ENCODE measurements around the gene SPRR1A. TPM values are rescaled to one million over a fixed set of nuclear protein-coding genes. Genes with fewer than 3 reads are reported as not detected.
"Not testable (repeated sequence)": the region's sequence is repeated elsewhere in the genome, so short reads cannot be mapped to it uniquely, and the experiment has no call there.

SPRR1A gene
- total RNA-seq, 2 donors from 2014 or later = not detected

- no peak for TF ChIP-seq CTCF (IDR thresholded peaks at IDR 0.05)
- H3K9me3 ChIP-seq = no peaks in the 10 kb centered on the region
- H3K4me3 ChIP-seq = no peak within 1 kb of the TSS
- H3K4me1 ChIP-seq = no peaks in the 10 kb centered on the region
- H3K9ac ChIP-seq (ENCODE audit: low read depth in 2 of 2, low read length in 2 of 2) = no peak within 1 kb of the TSS
- no peak for DNase-seq
- H3K36me3 ChIP-seq = no peaks in the 10 kb centered on the region
- intact Hi-C loops (cut with DNase I) = no loop called here
- no peaks in the 10 kb centered on the region for H3K27me3 ChIP-seq
- H3K27ac ChIP-seq = no peak within 1 kb of the TSS
Observed at GRCh38 chr1:153001382-153001781, 17.5 kb downstream of the SPRR1A start, which contains the start of gene SPRR3. TSS of gene SPRR3 (plus strand) at chr1:153001749. CDS start at chr1:153003021, 1,272 bp downstream.

DNA sequence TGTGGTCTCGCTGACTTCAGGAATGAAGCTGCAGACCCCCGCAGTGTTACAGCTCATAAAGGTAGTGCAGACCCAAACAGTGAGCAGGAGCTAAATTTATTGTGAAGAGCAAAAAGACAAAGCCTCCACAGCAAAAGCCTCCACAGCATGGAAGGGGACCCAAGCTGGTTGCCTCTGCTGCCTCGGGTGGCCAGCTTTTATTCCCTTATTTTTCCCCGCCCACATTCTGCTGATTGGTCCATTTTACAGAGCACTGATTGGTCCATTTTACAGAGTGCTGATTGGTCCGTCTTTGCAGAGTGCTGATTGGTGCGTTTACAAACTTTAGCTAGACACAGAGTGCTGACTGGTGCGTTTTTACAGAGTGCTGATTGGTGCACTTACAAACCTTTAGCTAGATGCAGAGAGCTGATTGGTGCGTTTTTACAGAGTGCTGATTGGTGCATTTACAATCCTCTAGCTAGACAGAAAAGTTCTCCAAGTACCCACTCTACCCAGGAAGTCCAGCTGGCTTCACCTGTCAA, 27.4 kb downstream of the SPRR1A start:
- DNase-seq = not testable (repeated sequence)

DNA sequence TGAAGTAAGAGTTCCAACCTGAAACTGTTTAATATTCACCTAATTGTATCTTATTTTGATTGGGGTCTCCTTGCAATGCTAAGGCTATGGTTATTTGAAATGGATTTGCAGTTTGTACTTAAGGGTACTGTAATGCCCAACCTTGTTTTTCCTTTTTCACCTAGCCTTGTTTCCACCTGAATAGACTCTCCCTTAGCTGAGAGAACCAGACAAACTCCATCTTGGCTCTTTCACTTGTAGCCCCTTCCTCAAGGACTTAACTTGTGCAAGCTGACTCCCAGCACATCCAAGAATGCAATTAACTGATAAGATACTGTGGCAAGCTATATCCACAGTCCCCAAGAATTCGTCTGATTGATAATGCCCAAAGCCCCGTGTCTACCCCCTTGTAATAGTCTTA, 37.9 kb downstream of the SPRR1A start:
- H3K9me3 ChIP-seq; H3K36me3 ChIP-seq; intact Hi-C loops (cut with DNase I); DNase-seq; H3K4me1 ChIP-seq; H3K9ac ChIP-seq (ENCODE audit: low read depth in 2 of 2, low read length in 2 of 2); H3K27ac ChIP-seq; H3K4me3 ChIP-seq; H3K27me3 ChIP-seq: not testable (repeated sequence)

More for the DNA sequence above, 27.4 kb downstream of the SPRR1A start:
- H3K9me3 ChIP-seq; intact Hi-C loops (cut with DNase I); H3K4me1 ChIP-seq; H3K4me3 ChIP-seq; H3K36me3 ChIP-seq; H3K27me3 ChIP-seq; H3K27ac ChIP-seq; H3K9ac ChIP-seq (ENCODE audit: low read depth in 2 of 2, low read length in 2 of 2): not testable (repeated sequence)

GRCh38 chr1:153022340-153022739, 38.5 kb downstream of the SPRR1A start:
- H3K27me3 ChIP-seq; H3K9ac ChIP-seq (ENCODE audit: low read depth in 2 of 2, low read length in 2 of 2); intact Hi-C loops (cut with DNase I); H3K4me3 ChIP-seq; H3K36me3 ChIP-seq; H3K4me1 ChIP-seq; H3K27ac ChIP-seq; DNase-seq; H3K9me3 ChIP-seq: not testable (repeated sequence)

- intact Hi-C loops (cut with DNase I) = no loop called here
- H3K36me3 ChIP-seq = no peaks in the 10 kb centered on the region
- H3K4me3 ChIP-seq = no peak overlapping the region
- DNase-seq = no peak
- no peak for TF ChIP-seq CTCF (IDR thresholded peaks at IDR 0.05)
- H3K4me1 ChIP-seq = no peaks in the 10 kb centered on the region
- H3K27me3 ChIP-seq = no peaks in the 10 kb centered on the region
- no peak overlapping the region for H3K9ac ChIP-seq (ENCODE audit: low read depth in 2 of 2, low read length in 2 of 2)
- no peak overlapping the region for H3K27ac ChIP-seq
- H3K9me3 ChIP-seq = no peaks in the 10 kb centered on the region
Observed at GRCh38 chr1:153023109-153023508, 39.2 kb downstream of the SPRR1A start.

GRCh38 chr1:153024413-153024812, 40.5 kb downstream of the SPRR1A start:
- Histone ChIP-seq H3K27ac (no peak overlapping the region), H3K9ac (ENCODE audit: low read depth in 2 of 2, low read length in 2 of 2) (no peak overlapping the region), H3K36me3 (no peaks in the 10 kb centered on the region), H3K4me3 (no peak overlapping the region), H3K9me3 (no peaks in the 10 kb centered on the region), H3K27me3 (no peaks in the 10 kb centered on the region), H3K4me1 (no peaks in the 10 kb centered on the region)
- no peak for DNase-seq
- intact Hi-C loops (cut with DNase I) = no loop called here
- TF ChIP-seq CTCF (IDR thresholded peaks at IDR 0.05) = no peak

DNA sequence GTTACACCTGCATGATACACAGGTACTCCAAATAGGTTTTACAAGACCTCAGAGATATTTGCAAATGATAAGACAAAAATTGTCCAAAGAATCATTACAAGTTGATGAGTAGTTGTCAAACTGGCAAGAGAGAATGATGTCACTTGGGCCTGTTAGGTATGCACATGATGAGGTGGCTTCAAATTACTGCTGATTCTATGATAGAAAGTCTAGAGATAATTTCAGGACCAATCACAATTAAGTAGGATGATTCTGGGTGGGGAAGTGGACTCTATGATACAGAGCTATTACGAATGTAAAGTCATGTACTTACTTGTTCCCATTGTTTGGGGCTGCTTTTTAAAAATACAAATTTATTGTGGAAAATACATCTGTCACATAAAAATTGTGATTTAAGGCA, 41.9 kb downstream of the SPRR1A start:
- intact Hi-C loops (cut with DNase I) = no loop called here
- Histone ChIP-seq H3K36me3 (no peaks in the 10 kb centered on the region), H3K4me3 (no peak overlapping the region), H3K9ac (ENCODE audit: low read depth in 2 of 2, low read length in 2 of 2) (no peak overlapping the region), H3K4me1 (no peaks in the 10 kb centered on the region), H3K27ac (no peak overlapping the region), H3K9me3 (no peaks in the 10 kb centered on the region), H3K27me3 (no peaks in the 10 kb centered on the region)
- no peak for TF ChIP-seq CTCF (IDR thresholded peaks at IDR 0.05)
- DNase-seq = no peak

Measured in colonic mucosa (tissue), 4 donors.